Nephron (organoid): ENCODE data around the gene SH3RF1.
A peak's percentile ranks its signal among the peaks of the same experiment; 100 is the strongest.
"Not testable (repeated sequence)": the region's sequence is repeated elsewhere in the genome, so short reads cannot be mapped to it uniquely, and the experiment has no call there.

ENCODE experiments used
- H3K27ac Mint-ChIP-seq, 3 experiments: 2 replicates each; pipeline ENCODE4 v1.8.0; 2020; ENCODE audit warnings: mixed read lengths in 3 of 3, mild to moderate bottlenecking in 2 of 3, moderate library complexity in 1 of 3
- H3K27me3 Mint-ChIP-seq: 2 replicates; pipeline ENCODE4 v1.8.0; 2021; ENCODE audit warnings: low read depth, mild to moderate bottlenecking, moderate library complexity, mixed read lengths
- H3K36me3 Mint-ChIP-seq: 2 replicates; pipeline ENCODE4 v1.8.0; 2020; ENCODE audit warnings: low read depth, mixed read lengths
- H3K4me1 Mint-ChIP-seq: 2 replicates; pipeline ENCODE4 v1.8.0; 2020; ENCODE audit warnings: mixed read lengths
- H3K4me3 Mint-ChIP-seq, 3 experiments: 2 replicates each; pipeline ENCODE4 v1.8.0; 2020; ENCODE audit warnings: mild to moderate bottlenecking in 3 of 3, mixed read lengths in 3 of 3, moderate library complexity in 2 of 3
- H3K9me3 Mint-ChIP-seq: 2 replicates; pipeline ENCODE4 v1.8.0; 2020; ENCODE audit warnings: mixed read lengths
- TF ChIP-seq, protein P1 (sequence below), 3 experiments: fragments of 200-600 bp; sonication (generic); IDR thresholded peaks; one replicate each; pipeline ENCODE4 v1.5.0; 2021; ENCODE audit warnings: antibody characterized with exemption in 3 of 3; ENCODE audit not compliant: unreplicated experiment in 3 of 3

The SH3RF1 gene

DNA sequence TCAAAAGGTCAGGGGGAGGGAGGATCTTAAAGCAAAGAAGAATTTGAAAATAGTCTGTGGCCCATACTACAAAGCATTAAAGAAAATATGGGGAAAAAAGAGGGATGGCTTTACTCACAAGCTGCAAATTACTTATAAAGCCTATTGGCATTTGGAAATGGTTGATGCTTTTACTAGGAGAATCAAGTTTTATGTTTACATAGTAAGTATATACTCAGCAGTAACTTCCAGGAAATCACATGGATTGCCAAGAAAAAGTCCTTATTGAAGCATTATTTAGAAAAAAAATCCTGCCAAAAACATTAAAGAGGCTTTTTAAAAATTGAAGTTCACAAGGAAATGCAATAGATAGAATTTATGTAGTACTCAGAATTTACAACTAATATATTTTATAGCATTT lies 8.4 kb upstream of the SH3RF1 start:
- TF ChIP-seq, protein P1, sequence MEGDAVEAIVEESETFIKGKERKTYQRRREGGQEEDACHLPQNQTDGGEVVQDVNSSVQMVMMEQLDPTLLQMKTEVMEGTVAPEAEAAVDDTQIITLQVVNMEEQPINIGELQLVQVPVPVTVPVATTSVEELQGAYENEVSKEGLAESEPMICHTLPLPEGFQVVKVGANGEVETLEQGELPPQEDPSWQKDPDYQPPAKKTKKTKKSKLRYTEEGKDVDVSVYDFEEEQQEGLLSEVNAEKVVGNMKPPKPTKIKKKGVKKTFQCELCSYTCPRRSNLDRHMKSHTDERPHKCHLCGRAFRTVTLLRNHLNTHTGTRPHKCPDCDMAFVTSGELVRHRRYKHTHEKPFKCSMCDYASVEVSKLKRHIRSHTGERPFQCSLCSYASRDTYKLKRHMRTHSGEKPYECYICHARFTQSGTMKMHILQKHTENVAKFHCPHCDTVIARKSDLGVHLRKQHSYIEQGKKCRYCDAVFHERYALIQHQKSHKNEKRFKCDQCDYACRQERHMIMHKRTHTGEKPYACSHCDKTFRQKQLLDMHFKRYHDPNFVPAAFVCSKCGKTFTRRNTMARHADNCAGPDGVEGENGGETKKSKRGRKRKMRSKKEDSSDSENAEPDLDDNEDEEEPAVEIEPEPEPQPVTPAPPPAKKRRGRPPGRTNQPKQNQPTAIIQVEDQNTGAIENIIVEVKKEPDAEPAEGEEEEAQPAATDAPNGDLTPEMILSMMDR (IDR thresholded peaks at IDR 0.05; ENCODE audit: unreplicated experiment in 3 of 3) = no peak
- peaks cover 4% of the 10 kb centered on the region for H3K27me3 Mint-ChIP-seq
- H3K4me3 Mint-ChIP-seq = no peak overlapping the region
- peaks cover 9% of the 10 kb centered on the region for H3K4me1 Mint-ChIP-seq
- no peaks in the 10 kb centered on the region for H3K36me3 Mint-ChIP-seq
- no peaks in the 10 kb centered on the region for H3K9me3 Mint-ChIP-seq
- H3K27ac Mint-ChIP-seq = peak overlapping the region; percentile 11 to 59 (median 30)

DNA sequence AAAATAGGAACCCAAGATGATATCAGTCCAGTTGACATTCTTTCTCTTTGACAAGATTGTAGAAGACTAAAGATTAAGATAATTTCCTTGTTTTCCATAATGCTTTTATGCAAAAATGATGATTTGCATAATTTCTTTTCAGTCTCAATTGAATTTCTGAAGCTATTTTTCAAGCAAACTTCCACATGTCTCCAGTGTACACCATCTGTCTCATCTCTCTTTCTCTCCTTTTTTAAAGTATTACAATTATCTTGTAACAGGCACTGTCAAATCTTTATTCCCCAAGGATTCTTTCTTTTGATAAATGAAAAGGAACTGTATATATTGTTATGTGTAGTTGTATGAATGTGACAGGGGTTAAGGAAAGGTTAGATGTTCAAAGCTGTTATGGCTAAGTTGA lies 7.9 kb upstream of the SH3RF1 start:
- H3K36me3 Mint-ChIP-seq = no peaks in the 10 kb centered on the region
- H3K27ac Mint-ChIP-seq = peak overlapping the region; percentile 11 to 59 (median 30)
- TF ChIP-seq, protein P1 (IDR thresholded peaks at IDR 0.05; ENCODE audit: unreplicated experiment in 3 of 3) = no peak
- peaks cover 4% of the 10 kb centered on the region for H3K27me3 Mint-ChIP-seq
- H3K9me3 Mint-ChIP-seq = no peaks in the 10 kb centered on the region
- peaks cover 9% of the 10 kb centered on the region for H3K4me1 Mint-ChIP-seq
- no peak overlapping the region for H3K4me3 Mint-ChIP-seq

GRCh38 chr4:169277838-169278237 lies 7.1 kb upstream of the SH3RF1 start:
- H3K36me3 Mint-ChIP-seq, H3K4me3 Mint-ChIP-seq, H3K27me3 Mint-ChIP-seq, H3K27ac Mint-ChIP-seq, H3K9me3 Mint-ChIP-seq, H3K4me1 Mint-ChIP-seq: not testable (repeated sequence)

GRCh38 chr4:169275180-169275579 lies 4.4 kb upstream of the SH3RF1 start:
- Mint-ChIP-seq H3K4me1 (peaks cover 9% of the 10 kb centered on the region), H3K4me3 (no peak overlapping the region), H3K27me3 (peaks cover 9% of the 10 kb centered on the region), H3K9me3 (no peaks in the 10 kb centered on the region), H3K27ac (no peak overlapping the region), H3K36me3 (no peaks in the 10 kb centered on the region)
- TF ChIP-seq, protein P1 (IDR thresholded peaks at IDR 0.05; ENCODE audit: unreplicated experiment in 3 of 3) = no peak

DNA sequence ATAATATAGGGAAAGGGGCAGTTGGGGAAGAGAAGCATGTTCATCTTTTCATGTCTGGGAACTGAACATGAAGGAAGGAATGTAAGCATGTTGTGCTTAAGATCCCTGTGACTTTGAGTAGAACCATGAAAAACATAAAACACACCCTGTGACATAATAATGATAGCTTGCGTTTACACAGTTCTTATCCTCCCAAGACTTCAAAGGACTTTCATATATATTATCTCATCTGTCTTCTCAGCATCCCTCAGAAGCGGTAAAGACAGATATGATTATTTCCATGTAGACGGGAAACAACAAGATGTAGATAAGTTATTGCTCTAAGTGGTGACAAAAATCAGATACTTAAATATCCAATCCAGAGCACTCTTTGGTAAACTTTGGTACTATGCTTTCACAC lies 3.3 kb upstream of the SH3RF1 start:
- no peak overlapping the region for H3K4me3 Mint-ChIP-seq
- peaks cover 9% of the 10 kb centered on the region for H3K27me3 Mint-ChIP-seq
- TF ChIP-seq, protein P1 (IDR thresholded peaks at IDR 0.05; ENCODE audit: unreplicated experiment in 3 of 3) = no peak
- peaks cover 10% of the 10 kb centered on the region for H3K4me1 Mint-ChIP-seq
- H3K9me3 Mint-ChIP-seq = no peaks in the 10 kb centered on the region
- H3K36me3 Mint-ChIP-seq = peaks cover 1% of the 10 kb centered on the region
- no peak overlapping the region for H3K27ac Mint-ChIP-seq

DNA sequence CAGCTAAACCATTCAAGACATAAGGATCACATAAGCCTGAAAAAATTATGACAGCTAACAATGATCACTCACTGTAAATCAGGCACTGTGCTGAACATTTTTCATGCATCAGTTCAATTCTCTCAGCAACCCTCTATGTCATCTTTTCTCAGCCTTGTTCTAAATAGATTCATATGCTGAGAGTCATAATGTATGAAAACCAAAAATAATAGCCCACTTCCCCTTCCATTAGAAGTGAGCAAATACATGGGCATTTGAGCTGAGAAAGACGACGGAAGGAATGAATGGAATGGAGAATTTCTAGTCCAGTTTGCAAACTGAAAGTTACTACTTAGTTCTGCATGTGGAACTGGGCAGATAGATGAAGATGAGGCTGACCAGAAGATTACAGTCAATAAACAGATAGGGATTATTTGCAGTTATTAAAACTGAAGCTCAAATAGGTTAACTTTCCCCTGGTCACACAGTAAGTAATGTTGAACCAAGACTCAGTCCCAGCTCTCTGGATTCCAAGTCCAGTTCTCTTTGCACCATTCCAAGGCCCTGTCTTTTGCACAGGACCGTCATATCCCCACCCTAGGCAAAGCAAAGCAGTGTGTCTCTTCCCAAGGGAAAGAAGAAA lies 1.6 kb upstream of the SH3RF1 start:
- peak overlapping the region; percentile 26 to 68 (median 33) for H3K27ac Mint-ChIP-seq
- TF ChIP-seq, protein P1 (IDR thresholded peaks at IDR 0.05; ENCODE audit: unreplicated experiment in 3 of 3) = no peak
- no peaks in the 10 kb centered on the region for H3K9me3 Mint-ChIP-seq
- peaks cover 9% of the 10 kb centered on the region for H3K4me1 Mint-ChIP-seq
- H3K36me3 Mint-ChIP-seq = peaks cover 7% of the 10 kb centered on the region
- peak overlapping the region; percentile 81 to 86 (median 85) for H3K4me3 Mint-ChIP-seq
- H3K27me3 Mint-ChIP-seq = peaks cover 9% of the 10 kb centered on the region
